Aorta (tissue), 5 donors: ENCODE data around the gene CCDC148. TPM values are rescaled to one million over a fixed set of nuclear protein-coding genes. Genes with fewer than 3 reads are reported as not detected.

Source experiments
- ATAC-seq: fragments of 200-7000 bp; cut with Tn5 transposase; one replicate; pipeline ENCODE4 v1.9.1; 2022; ENCODE audit warnings: moderate library complexity; ENCODE audit not compliant: low FRiP score
- DNase-seq, 2 donors: peaks; one replicate each; pipeline ENCODE4 v3.0.0-alpha.2; 2020
- H3K27ac ChIP-seq, 2 donors: one replicate each; pipeline ENCODE4 v1.5.1; 2013; ENCODE audit warnings: low read length in 2 of 2, mild to moderate bottlenecking in 2 of 2, moderate library complexity in 2 of 2, control low read depth in 1 of 2, inconsistent platforms in 1 of 2, low read depth in 1 of 2
- H3K27me3 ChIP-seq, 2 donors: one replicate each; pipeline ENCODE4 v1.6.1; 2013; ENCODE audit warnings: control low read depth in 1 of 2, low read length in 1 of 2, mild to moderate bottlenecking in 1 of 2, moderate library complexity in 1 of 2; ENCODE audit not compliant: insufficient read depth in 2 of 2, control insufficient read depth in 1 of 2
- H3K36me3 ChIP-seq, 2 donors: one replicate each; pipeline ENCODE4 v1.6.1; 2013; ENCODE audit warnings: control low read depth in 1 of 2, low read length in 1 of 2, mild to moderate bottlenecking in 1 of 2; ENCODE audit not compliant: insufficient read depth in 2 of 2, control insufficient read depth in 1 of 2
- H3K4me1 ChIP-seq, 2 donors: one replicate each; pipeline ENCODE4 v1.6.1; 2013; ENCODE audit warnings: low read length in 2 of 2, control low read depth in 1 of 2, mild to moderate bottlenecking in 1 of 2, moderate library complexity in 1 of 2; ENCODE audit not compliant: insufficient read depth in 2 of 2, control insufficient read depth in 1 of 2
- H3K4me3 ChIP-seq, 2 donors: one replicate each; pipeline ENCODE4 v1.5.1; 2013; ENCODE audit warnings: low read length in 2 of 2, control low read depth in 1 of 2, mild to moderate bottlenecking in 1 of 2
- H3K9me3 ChIP-seq: one replicate; pipeline ENCODE4 v1.6.1; 2013; ENCODE audit warnings: mild to moderate bottlenecking, low read length; ENCODE audit not compliant: control insufficient read depth
- WGBS, 2 donors: extraction: QIAGEN DNeasy Blood & Tissue Kit; methylation state at CpG; one replicate each; pipeline ENCODE4 v1.1.7; 2013; 5-methylcytosine and 5-hydroxymethylcytosine counted together
- intact Hi-C, 2 donors: fragments of 100-400 bp; cut with DNase I; formaldehyde crosslinking; loops; one replicate each; pipeline versions ENCODE4 v1.14.2 to v1.15.0; 2022
- polyA plus RNA-seq, 2 donors: library from polyadenylated mRNA; stranded (reverse); fragments of 200-250 nt; gene quantifications; one replicate each; pipeline ENCODE4 v1.2.3, GENCODE V29; 2013
- total RNA-seq, 2 donors: library from RNA; stranded (reverse); fragmentation: NEBNext Ultra II Directional; extraction: Animal tissue kit (Norgen Biotek cat#: 25700); gene quantifications; one replicate each; pipeline ENCODE4 v1.2.1, GENCODE V29; 2021
- donor health status: healthy with polysubstance abuse.
- donor health status: Bipolar disorder and iron deficiency.
- donor health status: DM: no; HTN: no; CAD: no.
- donor health status: DM: no; HTN: no; CAD: no.
- donor health status: DM: yes; HTN: yes; CAD: no.

Gene CCDC148
- total and polyA plus RNA-seq, 4 donors, result 0.41 to 1.6 (median 0.52) TPM; not detected in 1

DNA sequence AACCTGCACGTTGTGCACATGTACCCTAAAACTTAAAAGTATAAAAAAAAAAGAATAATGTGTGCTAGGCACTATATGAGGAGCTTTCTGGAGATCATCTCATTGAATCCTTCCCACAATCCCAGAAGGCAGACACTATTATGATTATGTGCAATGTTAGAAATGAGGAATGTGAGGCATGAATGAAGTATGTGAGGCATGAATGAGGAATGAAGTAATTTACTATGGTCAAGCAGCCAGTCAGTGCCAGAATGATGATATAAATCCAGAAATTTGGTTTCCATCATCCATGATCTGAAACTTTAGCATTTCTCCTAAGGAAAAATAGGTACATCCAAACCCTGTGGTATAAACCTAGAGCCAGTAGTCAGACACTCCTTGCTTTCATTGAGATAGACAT lies 42.0 kb downstream of the CCDC148 start:
- 55 to 68% methylated on average over 1 of the region's 1 CpG for WGBS, 2 donors

DNA sequence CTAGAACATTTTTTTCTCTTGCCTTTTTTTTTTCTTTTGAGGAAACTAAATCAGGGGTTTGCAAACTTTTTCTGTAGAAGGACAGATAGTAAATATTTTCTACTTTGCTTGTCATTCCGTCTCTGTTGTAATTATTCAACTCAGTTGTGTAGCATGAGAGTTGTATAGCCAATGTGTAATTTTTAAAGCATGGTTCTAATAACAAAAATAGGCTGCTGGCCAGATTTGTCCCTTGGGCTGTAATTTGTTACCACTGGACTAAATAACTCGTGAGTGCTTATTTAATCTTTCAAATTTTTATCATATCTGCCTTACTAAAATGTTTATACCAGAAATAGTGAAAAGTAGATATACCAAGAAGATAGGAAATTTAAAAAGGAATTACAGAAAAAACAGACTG lies 43.0 kb downstream of the CCDC148 start:
- Histone ChIP-seq H3K36me3 (no peaks in the 10 kb centered on the region), H3K27ac (no peak overlapping the region), H3K4me1 (no peaks in the 10 kb centered on the region), H3K9me3 (peaks cover 4% of the 10 kb centered on the region), H3K27me3 (peaks cover 0 to 3% of the 10 kb centered on the region in 2 donors), H3K4me3 (no peak overlapping the region)
- no peak for DNase-seq
- intact Hi-C loops, result no loop called here
- ATAC-seq, result no peak
- WGBS, 2 donors, result 20 to 21% methylated on average over 2 of the region's 2 CpGs

More for the DNA sequence above, 42.0 kb downstream of the CCDC148 start:
- ATAC-seq, result no peak
- Histone ChIP-seq H3K36me3 (no peaks in the 10 kb centered on the region), H3K4me3 (no peak overlapping the region), H3K27me3 (peaks cover 0 to 3% of the 10 kb centered on the region in 2 donors), H3K4me1 (no peaks in the 10 kb centered on the region), H3K9me3 (peaks cover 4% of the 10 kb centered on the region), H3K27ac (no peak overlapping the region)
- intact Hi-C loops, result no loop called here
- DNase-seq, result no peak

DNA sequence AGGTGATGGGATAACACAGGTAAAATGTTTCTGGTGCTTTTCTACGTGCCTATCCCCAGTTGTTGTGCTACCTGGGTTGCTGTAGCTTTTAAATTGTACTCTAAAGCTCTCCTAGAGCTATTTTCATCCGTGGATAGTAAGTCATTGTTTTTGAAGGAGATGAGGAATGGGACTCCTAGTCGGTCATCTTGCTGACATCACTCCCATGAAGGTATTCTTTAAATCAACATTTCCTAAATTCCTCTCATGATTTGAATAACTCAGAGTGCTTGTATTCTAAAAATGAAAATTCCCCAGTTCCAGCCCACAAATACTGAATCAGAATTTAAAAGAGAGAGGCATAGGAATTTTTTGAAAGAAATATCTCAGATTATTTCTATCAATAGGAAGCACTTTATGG lies 44.3 kb downstream of the CCDC148 start:
- intact Hi-C loops, result no loop called here
- DNase-seq (no peak), ATAC-seq (no peak)
- Histone ChIP-seq H3K4me1 (no peaks in the 10 kb centered on the region), H3K27me3 (peaks cover 0 to 3% of the 10 kb centered on the region in 2 donors), H3K36me3 (no peaks in the 10 kb centered on the region), H3K4me3 (no peak overlapping the region), H3K9me3 (peaks cover 4% of the 10 kb centered on the region), H3K27ac (no peak overlapping the region)
- WGBS, 2 donors, result 18 to 28% methylated on average over 3 of the region's 3 CpGs

DNA sequence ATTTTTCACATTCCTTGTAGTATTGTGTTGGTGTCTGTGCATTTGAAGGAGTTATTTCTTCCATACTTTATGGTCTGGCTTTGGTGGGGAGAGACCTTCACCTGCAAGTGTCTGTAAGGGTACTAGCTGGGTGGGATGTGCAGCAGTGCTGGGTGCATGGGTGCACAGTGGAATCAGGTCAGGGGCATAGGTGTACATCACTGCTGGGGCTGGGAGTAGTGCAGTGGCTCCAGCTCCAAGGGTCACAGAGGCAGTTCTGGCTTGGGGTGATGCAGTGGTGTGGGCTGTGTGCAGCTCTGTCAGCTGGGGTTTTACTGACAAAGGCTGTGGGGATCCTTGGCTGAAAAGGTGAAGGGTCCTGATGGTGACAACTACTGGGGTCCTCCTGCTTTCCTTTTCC lies 44.8 kb downstream of the CCDC148 start:
- peaks cover 4% of the 10 kb centered on the region for H3K9me3 ChIP-seq
- ATAC-seq (no peak), DNase-seq (no peak)
- peaks cover 0 to 3% of the 10 kb centered on the region in 2 donors for H3K27me3 ChIP-seq
- intact Hi-C loops, result no loop called here
- H3K27ac ChIP-seq, result no peak overlapping the region
- no peaks in the 10 kb centered on the region for H3K36me3 ChIP-seq
- no peak overlapping the region for H3K4me3 ChIP-seq
- H3K4me1 ChIP-seq, result no peaks in the 10 kb centered on the region

DNA sequence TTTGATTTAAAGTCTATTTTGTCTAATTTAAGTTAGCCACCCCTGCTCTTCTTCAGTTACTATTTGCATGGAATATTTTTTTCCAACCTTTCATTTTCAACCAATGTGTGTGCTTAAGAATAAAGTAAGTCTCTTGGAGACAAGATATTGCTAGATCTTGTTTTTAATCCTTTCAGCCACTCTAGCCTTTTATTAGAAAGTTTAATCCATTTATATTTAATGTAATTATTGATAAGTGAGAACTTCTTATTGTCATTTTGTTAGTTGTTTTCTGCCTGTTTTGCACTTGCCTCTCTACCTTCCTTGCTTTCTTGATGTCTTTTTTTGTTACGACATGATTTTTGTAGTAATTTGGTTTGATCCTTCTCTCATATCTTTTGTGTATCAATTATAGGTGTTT lies 46.4 kb downstream of the CCDC148 start:
- no peaks in the 10 kb centered on the region for H3K4me1 ChIP-seq
- WGBS, 2 donors, result 96 to 97% methylated on average over 1 of the region's 1 CpG
- H3K27ac ChIP-seq, result no peak overlapping the region
- no peaks in the 10 kb centered on the region for H3K36me3 ChIP-seq
- intact Hi-C loops, result no loop called here
- no peak overlapping the region for H3K4me3 ChIP-seq
- peaks cover 4% of the 10 kb centered on the region for H3K9me3 ChIP-seq
- ATAC-seq, result no peak
- DNase-seq, result no peak
- peaks cover 0 to 3% of the 10 kb centered on the region in 2 donors for H3K27me3 ChIP-seq

DNA sequence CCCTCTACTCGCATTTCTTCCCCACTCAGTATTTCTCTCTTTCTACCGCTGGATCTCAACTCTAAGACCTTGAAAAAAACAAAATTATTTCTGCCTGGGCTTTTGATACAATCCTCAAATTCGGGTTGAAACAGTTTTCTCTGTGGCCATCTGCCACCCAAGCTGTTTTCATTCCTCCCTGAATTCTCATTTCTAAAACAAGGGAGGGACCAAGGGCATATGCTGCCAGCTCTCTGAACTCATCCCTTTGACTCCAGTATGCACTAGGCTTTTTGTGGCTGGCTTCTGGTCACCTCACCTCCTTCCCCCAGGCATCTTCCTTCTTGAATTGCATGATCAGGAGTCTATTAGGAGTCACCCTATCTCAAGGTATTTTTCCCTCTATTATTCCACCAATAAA lies 49.5 kb downstream of the CCDC148 start:
- intact Hi-C loops, result no loop called here
- Histone ChIP-seq H3K4me3 (no peak overlapping the region), H3K36me3 (no peaks in the 10 kb centered on the region), H3K9me3 (peaks cover 4% of the 10 kb centered on the region), H3K27ac (no peak overlapping the region), H3K27me3 (peaks cover 0 to 1% of the 10 kb centered on the region in 2 donors), H3K4me1 (no peaks in the 10 kb centered on the region)
- WGBS, 2 donors, result 68 to 70% methylated on average over 3 of the region's 3 CpGs
- DNase-seq (no peak), ATAC-seq (no peak)

DNA sequence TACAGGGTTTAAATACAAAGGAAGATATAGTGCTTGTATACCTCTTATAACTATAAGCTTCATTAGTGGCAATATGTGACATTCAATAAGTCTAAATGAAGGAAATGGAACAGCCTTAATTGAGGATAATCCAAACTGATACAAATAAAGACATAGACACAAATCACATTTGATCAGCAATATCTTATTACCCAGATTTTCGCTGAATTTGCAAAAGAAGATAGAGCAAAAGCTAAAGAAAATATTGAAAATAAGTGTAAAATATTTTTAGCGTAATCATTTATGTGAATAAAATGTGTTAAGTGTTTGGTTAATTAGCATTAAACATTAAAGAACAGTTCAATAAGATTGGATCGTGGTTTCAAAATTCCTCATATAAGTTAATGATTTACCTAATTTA lies 51.2 kb downstream of the CCDC148 start:
- intact Hi-C loops, result no loop called here
- Histone ChIP-seq H3K4me1 (no peaks in the 10 kb centered on the region), H3K27me3 (no peaks in the 10 kb centered on the region), H3K9me3 (no peaks in the 10 kb centered on the region), H3K27ac (no peak overlapping the region), H3K4me3 (no peak overlapping the region), H3K36me3 (no peaks in the 10 kb centered on the region)
- WGBS, 2 donors, result 96 to 99% methylated on average over 3 of the region's 3 CpGs
- DNase-seq (no peak), ATAC-seq (no peak)

DNA sequence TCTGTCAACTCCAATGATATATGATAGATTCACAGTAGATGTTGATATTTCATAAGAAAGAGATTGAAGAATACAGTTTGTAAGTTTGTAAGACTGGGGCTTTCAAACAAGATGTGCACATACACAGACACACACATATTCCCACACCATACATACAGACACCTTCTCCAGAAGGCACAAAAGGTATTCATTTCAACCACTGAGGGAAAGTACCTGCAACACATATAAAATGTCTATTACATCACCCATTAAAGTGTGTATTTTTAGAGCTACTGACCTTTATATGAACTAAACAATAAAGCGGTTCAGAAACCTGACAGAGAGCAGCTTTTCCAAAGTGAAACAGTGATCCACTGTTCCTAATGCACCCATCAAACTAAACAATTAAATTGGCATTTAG lies 53.3 kb downstream of the CCDC148 start:
- Histone ChIP-seq H3K4me3 (no peak overlapping the region), H3K4me1 (no peaks in the 10 kb centered on the region), H3K27me3 (no peaks in the 10 kb centered on the region), H3K27ac (no peak overlapping the region), H3K9me3 (no peaks in the 10 kb centered on the region), H3K36me3 (no peaks in the 10 kb centered on the region)
- ATAC-seq, result no peak
- WGBS, 2 donors, result 31 to 57% methylated on average over 1 of the region's 1 CpG
- intact Hi-C loops, result no loop called here
- DNase-seq, result no peak

DNA sequence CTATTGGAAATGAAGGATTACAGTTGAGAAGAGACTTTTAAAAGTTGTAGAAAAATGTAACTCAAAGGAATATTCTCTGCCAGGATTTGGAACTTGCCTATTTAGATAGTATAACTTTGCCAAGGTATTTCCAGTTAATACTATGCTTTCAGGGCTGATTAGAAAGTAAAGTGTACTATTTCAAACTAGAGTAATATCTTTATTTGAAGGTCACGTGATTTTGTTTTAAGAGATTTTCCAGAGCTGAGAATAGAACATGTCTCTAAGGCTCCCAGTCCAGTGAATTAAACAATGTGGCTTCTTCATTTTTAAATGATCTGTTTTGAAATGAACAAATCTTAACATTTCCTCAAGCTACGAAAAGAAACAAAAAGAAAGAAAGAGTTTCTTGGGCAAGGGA lies 53.9 kb downstream of the CCDC148 start:
- no peak overlapping the region for H3K27ac ChIP-seq
- WGBS, 2 donors, result 26 to 35% methylated on average over 2 of the region's 2 CpGs
- H3K36me3 ChIP-seq, result no peaks in the 10 kb centered on the region
- intact Hi-C loops, result no loop called here
- DNase-seq (no peak), ATAC-seq (no peak)
- H3K9me3 ChIP-seq, result no peaks in the 10 kb centered on the region
- H3K4me1 ChIP-seq, result no peaks in the 10 kb centered on the region
- no peak overlapping the region for H3K4me3 ChIP-seq
- no peaks in the 10 kb centered on the region for H3K27me3 ChIP-seq
